Activated naive CD4-positive, alpha-beta T cell treated with anti-CD3 and anti-CD28 coated beads, Interleukin-2, amount 50 U/mL, for 16 hours (primary cell): ENCODE measurements around the gene RSBN1L.
A peak's percentile ranks its signal among the peaks of the same experiment; 100 is the strongest.
"Not testable (repeated sequence)": the region's sequence is repeated elsewhere in the genome, so short reads cannot be mapped to it uniquely, and the experiment has no call there.

Experiments
- DNase-seq: peaks from one replicate; pipeline ENCODE4 v3.0.0-alpha.2; 2020

Gene RSBN1L

GRCh38 chr7:77778535-77778934 lies 82.3 kb downstream of the RSBN1L start:
- no peak for DNase-seq

DNA sequence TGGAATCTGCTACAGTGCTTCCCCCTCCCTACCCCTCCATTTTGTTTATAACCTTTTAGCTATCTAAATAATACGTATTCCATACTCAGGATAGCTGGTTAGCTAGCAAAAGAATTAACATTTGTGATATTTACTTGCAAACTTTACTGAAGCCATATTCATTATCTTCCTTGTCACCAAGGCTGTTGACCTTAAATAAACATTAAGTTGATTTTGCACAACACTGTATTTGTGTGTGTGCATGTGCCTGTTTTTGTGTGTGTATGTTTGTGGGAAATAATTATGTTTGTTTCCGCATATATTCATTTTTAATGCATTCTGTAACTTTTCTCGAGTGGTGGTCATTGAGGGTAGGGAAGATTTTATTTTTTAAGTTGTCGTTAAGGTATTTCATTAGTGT lies 86.1 kb downstream of the RSBN1L start:
- no peak for DNase-seq

DNA sequence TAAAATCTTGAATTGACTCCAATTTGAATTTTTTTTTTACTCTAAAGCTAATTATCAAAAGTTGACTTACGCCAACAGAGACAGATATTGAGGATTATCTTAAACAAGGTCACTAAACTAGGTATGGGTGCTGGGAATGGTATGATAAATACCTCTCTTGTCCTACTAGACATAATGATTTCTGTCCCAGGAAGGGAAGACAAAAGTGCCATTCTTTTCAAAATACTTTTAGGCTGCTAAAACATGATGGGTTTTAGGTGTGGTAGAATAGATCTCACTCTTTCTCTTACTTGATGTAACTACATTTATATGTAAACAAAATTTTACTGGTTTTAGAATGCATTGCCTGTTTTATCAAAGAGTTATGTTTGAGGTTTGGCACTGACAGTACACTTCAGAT lies 86.9 kb downstream of the RSBN1L start:
- DNase-seq, result no peak

GRCh38 chr7:77783545-77783944 lies 87.3 kb downstream of the RSBN1L start:
- no peak for DNase-seq

DNA sequence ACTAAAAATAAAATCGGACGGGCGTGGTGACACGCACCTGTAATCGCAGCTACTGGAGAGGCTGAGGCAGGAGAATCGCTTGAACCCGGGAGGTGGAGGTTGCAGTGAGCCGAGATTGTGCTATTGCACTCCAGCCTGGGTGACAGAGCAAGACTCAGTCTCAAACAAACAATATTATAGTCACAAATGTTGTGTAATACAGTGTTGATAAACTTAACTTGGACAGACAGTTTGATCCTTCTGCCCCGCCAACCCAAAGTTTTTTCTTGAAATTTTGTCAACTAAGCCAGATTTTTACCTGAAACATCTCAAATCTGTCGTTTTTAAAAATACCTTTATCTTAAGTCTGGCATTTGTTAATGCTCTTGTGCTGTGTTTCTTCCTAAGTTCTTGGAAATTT lies 88.2 kb downstream of the RSBN1L start:
- DNase-seq, result not testable (repeated sequence)

DNA sequence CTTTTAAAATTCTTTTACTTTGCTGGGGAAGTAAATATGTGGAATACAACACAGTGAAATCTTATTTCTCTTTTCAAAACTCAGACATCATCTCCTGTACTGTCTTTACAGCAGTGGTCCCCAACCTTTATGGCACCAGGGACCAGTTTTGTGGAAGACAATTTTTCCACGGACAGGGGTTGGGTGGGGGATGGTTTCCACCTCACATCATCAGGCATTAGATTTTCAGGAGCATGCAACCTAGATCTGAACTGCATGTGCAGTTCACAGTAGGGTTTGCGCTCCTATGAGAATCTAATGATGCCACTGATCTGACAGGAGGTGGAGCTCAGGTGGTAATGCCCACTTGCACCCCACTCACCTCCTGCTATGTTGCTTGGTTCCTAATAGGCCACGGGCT lies 89.8 kb downstream of the RSBN1L start:
- no peak for DNase-seq

DNA sequence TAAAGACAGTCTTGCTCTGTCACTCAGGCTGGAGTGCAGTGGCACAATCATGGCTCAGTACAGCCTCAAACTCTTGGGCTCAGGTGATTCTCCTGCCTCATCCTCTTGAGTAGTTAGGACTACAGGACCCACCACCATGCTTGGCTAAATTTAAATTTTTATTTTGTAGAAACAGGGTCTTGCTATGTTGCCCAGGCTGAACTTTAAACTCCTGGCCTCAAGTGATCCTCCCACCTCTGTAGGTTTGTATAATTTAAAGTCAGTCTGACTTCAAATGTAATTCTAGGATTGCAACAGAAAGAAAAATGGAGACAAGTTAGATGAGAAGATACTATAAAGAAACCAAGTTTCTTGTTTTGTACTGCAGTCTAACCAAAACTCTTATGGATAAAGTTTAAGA lies 90.5 kb downstream of the RSBN1L start:
- DNase-seq, result no peak

DNA sequence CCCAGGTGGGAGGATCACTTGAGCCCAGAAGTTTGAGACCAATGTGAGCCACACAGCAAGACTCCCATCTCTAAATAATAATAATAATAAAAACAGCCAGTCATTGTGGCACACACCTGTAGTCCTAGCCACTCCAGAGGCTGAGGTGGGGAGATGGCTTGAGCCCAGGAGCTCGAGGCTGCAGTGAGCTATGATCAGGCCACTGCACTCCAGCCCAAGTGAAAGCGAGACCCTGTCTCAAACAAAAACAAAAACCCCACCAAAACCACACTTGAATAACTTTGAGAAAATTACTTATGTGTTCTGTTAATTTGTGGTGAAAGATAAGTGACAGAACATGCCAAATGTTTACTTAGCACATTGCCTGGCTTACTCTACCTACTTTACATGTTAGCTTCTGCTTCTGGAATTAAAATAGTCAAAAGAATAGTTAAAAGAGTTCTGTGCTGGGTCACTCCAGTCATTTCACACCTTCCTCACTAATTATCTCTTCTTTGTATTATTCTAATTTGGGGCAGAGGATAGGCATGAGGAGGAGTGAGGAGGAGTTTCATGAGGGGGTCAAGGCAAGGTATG lies 92.2 kb downstream of the RSBN1L start:
- no peak for DNase-seq

GRCh38 chr7:77791336-77791735 lies 95.1 kb downstream of the RSBN1L start:
- DNase-seq, result no peak

DNA sequence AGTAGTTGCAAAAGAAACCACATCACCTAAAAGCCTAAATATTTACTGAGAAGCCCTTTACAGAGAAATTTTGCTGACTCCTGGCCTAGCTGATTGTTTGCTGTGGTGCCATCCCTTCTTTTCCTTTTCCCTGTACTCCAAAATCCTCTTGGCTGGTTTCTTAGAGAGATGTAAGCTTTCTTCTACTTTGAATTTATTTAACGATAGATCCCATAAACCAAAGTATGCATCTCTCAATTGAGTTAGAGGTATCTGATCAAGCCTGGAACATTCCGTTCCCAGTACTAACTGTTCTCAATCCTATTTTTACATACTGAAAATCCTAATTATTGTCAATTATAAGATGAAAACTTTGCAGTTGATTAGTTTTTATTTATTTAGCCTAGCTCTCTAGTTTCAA lies 95.7 kb downstream of the RSBN1L start:
- no peak for DNase-seq

- no peak for DNase-seq
These were observed 97.7 kb downstream of the RSBN1L start for GRCh38 chr7:77794000-77794399.

DNA sequence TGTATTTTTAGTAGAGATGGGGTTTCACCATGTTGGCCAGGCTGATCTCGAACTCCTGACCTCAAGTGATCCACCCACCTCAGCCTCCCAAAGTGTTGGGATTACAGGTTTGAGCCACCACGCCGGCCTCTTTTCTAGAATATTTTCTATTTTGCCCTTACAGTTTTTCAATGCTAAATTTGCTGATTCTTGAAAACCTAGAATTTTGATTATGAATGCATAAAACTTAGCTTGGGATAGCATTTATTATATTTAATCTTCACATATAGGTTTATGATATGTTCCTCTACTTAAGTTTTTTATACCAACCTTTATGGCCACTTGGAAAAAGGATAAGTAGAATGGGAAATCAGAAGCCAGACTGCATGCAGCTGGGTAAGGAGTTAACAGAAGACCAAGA lies 99.8 kb downstream of the RSBN1L start:
- DNase-seq, result no peak

- DNase-seq, result no peak
These were observed 100.7 kb downstream of the RSBN1L start for GRCh38 chr7:77796960-77797359.

GRCh38 chr7:77797734-77798393 lies 101.6 kb downstream of the RSBN1L start:
- no peak for DNase-seq

GRCh38 chr7:77798394-77799077 lies 102.3 kb downstream of the RSBN1L start, which contains the start of the genes PHTF2 and TMEM60:
PHTF2 (plus strand) TSS chr7:77798773.
TMEM60 (minus strand) TSS chr7:77798434; CDS start chr7:77794373, 4,061 bp downstream.
- DNase-seq, result peak; percentile 94

DNA sequence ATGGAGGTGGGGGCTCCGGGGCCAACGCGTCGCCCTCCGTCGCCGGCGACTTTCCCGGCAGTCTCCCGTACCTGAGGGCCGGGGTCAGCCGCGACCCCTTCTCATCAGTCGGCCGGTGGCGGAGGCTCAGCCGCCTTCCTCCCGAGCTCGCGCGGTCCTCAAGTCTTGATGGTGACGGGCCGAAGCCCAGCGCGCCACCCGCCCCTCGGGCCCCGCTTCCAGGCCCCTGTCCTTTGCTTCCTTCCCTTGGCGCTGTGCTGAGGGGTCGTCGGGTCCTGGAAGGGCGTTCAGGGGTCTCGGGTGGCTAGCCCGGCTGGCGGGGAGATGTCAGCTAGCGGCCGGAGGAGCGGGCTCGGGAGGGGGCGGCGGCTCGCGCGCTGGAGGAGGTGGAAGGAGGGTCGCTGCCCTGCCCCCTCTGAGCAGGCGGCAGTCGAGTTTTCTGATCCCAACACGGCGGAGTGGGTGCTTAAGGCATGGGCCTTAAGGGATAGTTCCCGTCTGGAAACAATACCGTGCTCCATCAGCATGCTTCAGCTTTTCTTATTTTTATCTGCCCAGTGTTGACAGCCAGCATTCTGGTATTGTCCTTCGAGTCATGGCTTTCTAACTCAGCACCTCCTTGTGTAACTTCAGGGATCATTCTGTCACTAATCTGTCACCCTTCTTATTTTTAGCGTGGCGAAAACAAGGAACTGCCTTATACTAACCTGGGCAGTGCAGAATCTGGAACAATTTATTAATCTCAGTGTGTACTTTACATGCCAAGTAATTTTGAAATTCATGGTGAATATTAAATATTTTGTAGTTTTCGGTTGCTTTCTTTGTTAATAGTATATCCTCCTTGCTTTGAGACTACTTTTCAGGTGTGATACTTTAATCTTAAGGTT lies 103.1 kb downstream of the RSBN1L start:
- DNase-seq, result peak; percentile 18

- DNase-seq, result no peak
These were observed 103.9 kb downstream of the RSBN1L start for GRCh38 chr7:77800158-77800557.

- DNase-seq, result no peak
These were observed 104.5 kb downstream of the RSBN1L start for GRCh38 chr7:77800730-77801129.

GRCh38 chr7:77802557-77803405 lies 106.5 kb downstream of the RSBN1L start:
- no peak for DNase-seq

DNA sequence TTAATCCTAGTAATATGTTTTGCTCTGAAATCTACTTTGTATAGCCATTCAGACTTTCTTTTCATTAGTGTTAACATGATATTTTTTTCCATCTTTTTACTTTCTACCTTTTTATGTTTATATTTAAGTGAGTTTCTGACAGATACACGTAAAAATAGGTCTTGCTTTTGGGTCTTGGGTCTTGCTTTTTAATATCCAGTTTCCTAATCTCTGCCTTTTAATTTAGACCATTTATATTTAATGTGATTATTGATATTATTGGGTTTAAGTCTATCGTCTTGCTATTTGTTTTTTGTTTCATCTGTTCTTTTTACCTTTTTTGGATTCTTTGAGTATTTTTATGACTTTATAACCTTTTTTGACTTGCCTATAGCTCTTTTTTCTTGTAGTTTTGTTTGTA lies 110.2 kb downstream of the RSBN1L start:
- DNase-seq, result no peak

GRCh38 chr7:77808517-77808916 lies 112.3 kb downstream of the RSBN1L start:
- DNase-seq, result no peak
